B cell (primary cell): ENCODE measurements around the gene CDK5RAP2. TPM values are rescaled to one million over a fixed set of nuclear protein-coding genes. Genes with fewer than 3 reads are reported as not detected.

ENCODE experiments used
- ATAC-seq: fragments of 200-7000 bp; cut with Tn5 transposase; one replicate; pipeline ENCODE4 v1.10.0; 2021; ENCODE audit warnings: low read depth, mild to moderate bottlenecking, moderate number of reproducible peaks, moderate library complexity
- CTCF ChIA-PET: fragments of 350-600 bp; sonication (Branson Sonifier 250); formaldehyde crosslinking; loops from one replicate; lab custom pipeline; 2021; ENCODE audit warnings: antibody characterized with exemption, inconsistent platforms; lab: Charles Lee
- POLR2A ChIA-PET: fragments of 350-600 bp; sonication (Branson Sonifier 250); formaldehyde crosslinking; loops from one replicate; lab custom pipeline; 2021; ENCODE audit warnings: antibody characterized with exemption; lab: Charles Lee
- DNase-seq: peaks from one replicate; pipeline ENCODE4 v3.0.0; 2013
- H2AFZ ChIP-seq: 2 replicates; pipeline ENCODE4 v1.6.1; 2012; ENCODE audit warnings: mild to moderate bottlenecking, low read depth, low read length; ENCODE audit not compliant: insufficient read depth, poor library complexity, severe bottlenecking
- H3K27ac ChIP-seq, 2 donors: 1 replicate in 1 of 2; 2 replicates in 1 of 2; pipeline ENCODE4 v1.5.1; 2012 to 2013; ENCODE audit warnings: low read length in 2 of 2, mild to moderate bottlenecking in 2 of 2, moderate library complexity in 1 of 2
- H3K27me3 ChIP-seq, 4 experiments: fragments of 200-600 bp in 1 of 4; sonication (generic) in 1 of 4; replicated peaks in 1 of 4; 1 replicate in 2 of 4; 2 replicates in 2 of 4; pipeline versions ENCODE4 v1.6.1 to v1.7.0; 2013 to 2016; ENCODE audit warnings: low read length in 3 of 4, mild to moderate bottlenecking in 2 of 4, mixed read lengths in 1 of 4, moderate library complexity in 1 of 4; ENCODE audit not compliant: insufficient read depth in 4 of 4, control insufficient read depth in 3 of 4; ENCODE audit errors: control extremely low read depth in 1 of 4
- H3K36me3 ChIP-seq, 2 experiments: replicated peaks in 1 of 2; 1 replicate in 1 of 2; 2 replicates in 1 of 2; pipeline versions ENCODE4 v1.6.1 to v1.7.1; 2013; ENCODE audit warnings: low read length in 1 of 2; ENCODE audit not compliant: insufficient read depth in 2 of 2, control insufficient read depth in 1 of 2; ENCODE audit errors: control extremely low read depth in 1 of 2, extremely low read depth in 1 of 2
- H3K4me1 ChIP-seq, 2 donors: fragments of 200-600 bp in 1 of 2; sonication (generic) in 1 of 2; 1 replicate in 1 of 2; 2 replicates in 1 of 2; pipeline versions ENCODE4 v1.5.1 to v1.6.1; 2013 to 2017; ENCODE audit warnings: low read length in 2 of 2; ENCODE audit not compliant: control insufficient read depth in 2 of 2, insufficient read depth in 2 of 2
- H3K4me2 ChIP-seq: replicated peaks from 2 replicates; pipeline ENCODE3; 2012; ENCODE audit warnings: mild to moderate bottlenecking, low read depth, low read length; ENCODE audit not compliant: poor library complexity, severe bottlenecking
- H3K4me3 ChIP-seq, 5 experiments: fragments of 200-600 bp in 1 of 5; sonication (generic) in 1 of 5; 1 replicate in 3 of 5; 2 replicates in 2 of 5; pipeline versions ENCODE4 v1.5.1 to v1.7.0; 2011 to 2016; ENCODE audit warnings: low read length in 4 of 5, mild to moderate bottlenecking in 4 of 5, low read depth in 2 of 5, control low read depth in 1 of 5, moderate library complexity in 1 of 5; ENCODE audit not compliant: insufficient read depth in 1 of 5; ENCODE audit errors: control extremely low read depth in 1 of 5, extremely low read depth in 1 of 5
- H3K79me2 ChIP-seq: fragments of 200-600 bp; sonication (generic); one replicate; pipeline ENCODE4 v1.6.0; 2016; ENCODE audit warnings: low read length; ENCODE audit not compliant: control insufficient read depth, insufficient read depth
- H3K9ac ChIP-seq: fragments of 200-600 bp; sonication (generic); 2 replicates; pipeline ENCODE4 v1.6.1; 2017; ENCODE audit warnings: mild to moderate bottlenecking, low read length, moderate library complexity
- H3K9me3 ChIP-seq, 3 donors: one replicate each; pipeline versions ENCODE4 v1.6.1 to v1.7.1; 2013; ENCODE audit warnings: low read length in 2 of 3; ENCODE audit not compliant: control insufficient read depth in 2 of 3, insufficient read depth in 1 of 3; ENCODE audit errors: control extremely low read depth in 1 of 3
- H4K20me1 ChIP-seq: 2 replicates; pipeline ENCODE4 v1.6.0; 2012; ENCODE audit warnings: mild to moderate bottlenecking, low read length; ENCODE audit not compliant: insufficient read depth, control insufficient read depth, poor library complexity, severe bottlenecking
- H3K27ac Mint-ChIP-seq: one replicate; pipeline ENCODE4 v1.8.0; 2021; ENCODE audit warnings: mixed read lengths
- H3K27me3 Mint-ChIP-seq: one replicate; pipeline ENCODE4 v1.8.0; 2021; ENCODE audit warnings: mixed read lengths
- H3K4me1 Mint-ChIP-seq: one replicate; pipeline ENCODE4 v1.8.0; 2021; ENCODE audit warnings: mixed read lengths
- H3K4me3 Mint-ChIP-seq: one replicate; pipeline ENCODE4 v1.8.0; 2021; ENCODE audit warnings: mixed read lengths
- H3K9me3 Mint-ChIP-seq: one replicate; pipeline ENCODE4 v1.8.0; 2022; ENCODE audit warnings: mixed read lengths; ENCODE audit not compliant: insufficient read depth
- EZH2 ChIP-seq: IDR thresholded peaks from 2 replicates; pipeline ENCODE4 v1.6.1; 2012; ENCODE audit warnings: borderline replicate concordance, low read depth, mild to moderate bottlenecking, moderate library complexity, low read length; ENCODE audit not compliant: insufficient read depth, poor library complexity, severe bottlenecking
- WGBS: methylation state at CpG from one replicate; pipeline ENCODE4 v1.1.5; 2013; ENCODE audit warnings: missing lambda C conversion rate; ENCODE audit not compliant: insufficient coverage; 5-methylcytosine and 5-hydroxymethylcytosine counted together
- intact Hi-C: fragments of 100-400 bp; cut with micrococcal nuclease; formaldehyde crosslinking; loops from one replicate; pipeline ENCODE4 v1.10.0; 2022
- polyA plus RNA-seq: library from polyadenylated mRNA; depleted of rRNA; stranded (reverse); fragments of >200 nt; gene quantifications from 2 replicates; pipeline ENCODE4 v1.2.3, GENCODE V29; 2012
- total RNA-seq, 2 donors: library from RNA; stranded (reverse); fragments of 120-200 nt in 1 of 2; gene quantifications; 1 replicate in 1 of 2; 2 replicates in 1 of 2; pipeline versions ENCODE4 v1.2.3 to v1.2.4, GENCODE V29; 2013 to 2022
- TF ChIP-seq, protein P1 (sequence below): fragments of 200-600 bp; IDR thresholded peaks from one replicate; pipeline ENCODE4 v1.8.0; 2022; ENCODE audit warnings: antibody characterized with exemption, mild to moderate bottlenecking

The CDK5RAP2 gene
- total and polyA plus RNA-seq, 2 donors (not counting 1 experiment from before 2014, with no cell fraction given), result 31.3 to 122 TPM

GRCh38 chr9:120433701-120434100 lies 146.3 kb downstream of the CDK5RAP2 start:
- no peak for DNase-seq
- Histone ChIP-seq H4K20me1 (no peaks in the 10 kb centered on the region), H3K27me3 (no peaks in the 10 kb centered on the region), H3K4me2 (no peak overlapping the region), H3K4me3 (no peak overlapping the region), H3K79me2 (no peaks in the 10 kb centered on the region), H3K4me1 (peaks cover 5 to 7% of the 10 kb centered on the region in 2 donors), H3K9me3 (no peaks in the 10 kb centered on the region), H3K9ac (no peak overlapping the region), H2AFZ (no peak overlapping the region), H3K27ac (no peak overlapping the region), H3K36me3 (peaks cover 0 to 34% of the 10 kb centered on the region in 2 experiments)
- peaks cover 12% of the 10 kb centered on the region for H3K4me1 Mint-ChIP-seq
- TF ChIP-seq, protein P1, sequence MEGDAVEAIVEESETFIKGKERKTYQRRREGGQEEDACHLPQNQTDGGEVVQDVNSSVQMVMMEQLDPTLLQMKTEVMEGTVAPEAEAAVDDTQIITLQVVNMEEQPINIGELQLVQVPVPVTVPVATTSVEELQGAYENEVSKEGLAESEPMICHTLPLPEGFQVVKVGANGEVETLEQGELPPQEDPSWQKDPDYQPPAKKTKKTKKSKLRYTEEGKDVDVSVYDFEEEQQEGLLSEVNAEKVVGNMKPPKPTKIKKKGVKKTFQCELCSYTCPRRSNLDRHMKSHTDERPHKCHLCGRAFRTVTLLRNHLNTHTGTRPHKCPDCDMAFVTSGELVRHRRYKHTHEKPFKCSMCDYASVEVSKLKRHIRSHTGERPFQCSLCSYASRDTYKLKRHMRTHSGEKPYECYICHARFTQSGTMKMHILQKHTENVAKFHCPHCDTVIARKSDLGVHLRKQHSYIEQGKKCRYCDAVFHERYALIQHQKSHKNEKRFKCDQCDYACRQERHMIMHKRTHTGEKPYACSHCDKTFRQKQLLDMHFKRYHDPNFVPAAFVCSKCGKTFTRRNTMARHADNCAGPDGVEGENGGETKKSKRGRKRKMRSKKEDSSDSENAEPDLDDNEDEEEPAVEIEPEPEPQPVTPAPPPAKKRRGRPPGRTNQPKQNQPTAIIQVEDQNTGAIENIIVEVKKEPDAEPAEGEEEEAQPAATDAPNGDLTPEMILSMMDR, result no peak
- TF ChIP-seq EZH2, result no peak
- ChIA-PET POLR2A (no interaction called here), CTCF (no interaction called here)
- no peaks in the 10 kb centered on the region for H3K27me3 Mint-ChIP-seq
- intact Hi-C loops, result no loop called here
- H3K9me3 Mint-ChIP-seq, result no peaks in the 10 kb centered on the region
- ATAC-seq, result no peak
- 100% methylated on average over 4 of the region's 4 CpGs for WGBS
- H3K27ac Mint-ChIP-seq, result no peak overlapping the region
- no peak overlapping the region for H3K4me3 Mint-ChIP-seq

GRCh38 chr9:120432600-120432999 lies 147.4 kb downstream of the CDK5RAP2 start:
- Mint-ChIP-seq H3K27ac (no peak overlapping the region), H3K9me3 (no peaks in the 10 kb centered on the region), H3K4me1 (peaks cover 12% of the 10 kb centered on the region), H3K27me3 (no peaks in the 10 kb centered on the region), H3K4me3 (no peak overlapping the region)
- peaks cover 5 to 7% of the 10 kb centered on the region in 2 donors for H3K4me1 ChIP-seq
- H3K27ac ChIP-seq, result peak overlapping the region in 1 of 2 donors; percentile 0
- no peak overlapping the region for H3K4me3 ChIP-seq
- H3K4me2 ChIP-seq, result no peak overlapping the region
- CTCF ChIA-PET, result no interaction called here
- H2AFZ ChIP-seq, result no peak overlapping the region
- H3K79me2 ChIP-seq, result peaks cover under 1% of the 10 kb centered on the region
- intact Hi-C loops, result no loop called here
- DNase-seq (no peak), ATAC-seq (no peak)
- no peak overlapping the region for H3K9ac ChIP-seq
- no CpG with 5 or more reads among the region's 3 CpGs for WGBS
- peaks cover 0 to 27% of the 10 kb centered on the region in 2 experiments for H3K36me3 ChIP-seq
- H3K9me3 ChIP-seq, result no peaks in the 10 kb centered on the region
- TF ChIP-seq, protein P1, result no peak
- TF ChIP-seq EZH2, result no peak
- no peaks in the 10 kb centered on the region for H4K20me1 ChIP-seq
- POLR2A ChIA-PET, result no interaction called here
- no peaks in the 10 kb centered on the region for H3K27me3 ChIP-seq
